ENCODE measurements around the gene ANKRD6. TPM values are rescaled to one million over a fixed set of nuclear protein-coding genes. Genes with fewer than 3 reads are reported as not detected.

ANKRD6 gene
- total RNA-seq, 4 donors from 2014 or later, result 1.6 to 6.8 (median 2.9) TPM

DNA sequence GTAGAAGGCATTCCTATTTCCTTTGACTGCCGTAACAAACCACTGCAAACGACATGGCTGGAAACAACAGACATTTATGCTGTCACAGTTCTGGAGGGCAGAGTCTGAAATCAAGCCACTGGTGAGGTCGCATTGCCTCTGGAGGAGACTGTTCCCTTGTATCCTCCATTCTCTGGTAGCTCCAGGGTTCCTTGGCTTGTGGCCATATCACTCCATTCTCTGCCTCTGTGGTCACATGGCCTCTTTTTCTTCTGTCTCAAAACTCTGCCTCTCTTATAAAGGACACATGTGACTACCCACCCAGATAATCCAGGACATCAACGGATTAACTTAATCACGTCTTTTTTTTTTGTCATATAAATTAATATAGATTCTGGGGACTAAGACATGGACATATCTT is 121.2 kb downstream of the ANKRD6 start:
- no peak for TF ChIP-seq POLR2A (IDR thresholded peaks at IDR 0.05)
- TF ChIP-seq, protein P1, sequence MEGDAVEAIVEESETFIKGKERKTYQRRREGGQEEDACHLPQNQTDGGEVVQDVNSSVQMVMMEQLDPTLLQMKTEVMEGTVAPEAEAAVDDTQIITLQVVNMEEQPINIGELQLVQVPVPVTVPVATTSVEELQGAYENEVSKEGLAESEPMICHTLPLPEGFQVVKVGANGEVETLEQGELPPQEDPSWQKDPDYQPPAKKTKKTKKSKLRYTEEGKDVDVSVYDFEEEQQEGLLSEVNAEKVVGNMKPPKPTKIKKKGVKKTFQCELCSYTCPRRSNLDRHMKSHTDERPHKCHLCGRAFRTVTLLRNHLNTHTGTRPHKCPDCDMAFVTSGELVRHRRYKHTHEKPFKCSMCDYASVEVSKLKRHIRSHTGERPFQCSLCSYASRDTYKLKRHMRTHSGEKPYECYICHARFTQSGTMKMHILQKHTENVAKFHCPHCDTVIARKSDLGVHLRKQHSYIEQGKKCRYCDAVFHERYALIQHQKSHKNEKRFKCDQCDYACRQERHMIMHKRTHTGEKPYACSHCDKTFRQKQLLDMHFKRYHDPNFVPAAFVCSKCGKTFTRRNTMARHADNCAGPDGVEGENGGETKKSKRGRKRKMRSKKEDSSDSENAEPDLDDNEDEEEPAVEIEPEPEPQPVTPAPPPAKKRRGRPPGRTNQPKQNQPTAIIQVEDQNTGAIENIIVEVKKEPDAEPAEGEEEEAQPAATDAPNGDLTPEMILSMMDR (IDR thresholded peaks at IDR 0.05 in 4 of 5, conservative IDR thresholded peaks at IDR 0.05 in 1 of 5), result no peak
- intact Hi-C loops (cut with DNase I; ENCODE audit: low total_unique reads), result no loop called here
- Histone ChIP-seq H3K27ac (no peak overlapping the region), H3K27me3 (no peaks in the 10 kb centered on the region), H3K36me3 (no peaks in the 10 kb centered on the region), H3K4me3 (no peak overlapping the region), H3K9me3 (no peaks in the 10 kb centered on the region), H3K4me1 (peaks cover 0 to 11% of the 10 kb centered on the region in 2 donors)
- in situ Hi-C loops (cut with MboI; ENCODE audit: low sequenced_read_pairs in 4 of 4), result no loop called here
- ATAC-seq, result no peak
- no peak for DNase-seq

DNA sequence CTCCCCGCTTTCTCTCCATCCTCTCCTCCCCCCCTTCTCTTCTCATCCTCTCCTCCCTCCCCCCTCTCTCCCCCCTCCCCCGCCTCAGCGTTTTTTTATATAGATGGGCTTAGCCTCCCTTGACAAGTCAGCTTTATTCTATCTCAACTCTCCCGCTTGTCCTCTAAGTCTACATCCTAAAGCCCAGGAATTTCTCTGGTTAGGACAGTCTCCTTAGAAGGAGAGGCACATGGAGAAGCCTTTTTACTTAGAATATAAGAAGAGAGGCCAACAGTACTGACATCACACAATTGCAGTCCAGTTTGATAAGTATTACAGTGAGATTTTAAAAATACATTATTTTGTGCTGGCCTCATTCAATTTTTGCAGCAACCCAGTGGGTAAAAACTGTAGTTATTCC is 122.1 kb downstream of the ANKRD6 start:
- H3K27me3 ChIP-seq, result no peaks in the 10 kb centered on the region
- H3K27ac ChIP-seq, result no peak overlapping the region
- in situ Hi-C loops (cut with MboI; ENCODE audit: low sequenced_read_pairs in 4 of 4) (no loop called here), intact Hi-C loops (cut with DNase I; ENCODE audit: low total_unique reads) (no loop called here)
- H3K4me3 ChIP-seq, result no peak overlapping the region
- H3K9me3 ChIP-seq, result no peaks in the 10 kb centered on the region
- TF ChIP-seq, protein P1 (IDR thresholded peaks at IDR 0.05 in 4 of 5, conservative IDR thresholded peaks at IDR 0.05 in 1 of 5), result no peak
- no peak for TF ChIP-seq POLR2A (IDR thresholded peaks at IDR 0.05)
- H3K36me3 ChIP-seq, result no peaks in the 10 kb centered on the region
- ATAC-seq (no peak), DNase-seq (no peak)
- peaks cover 0 to 11% of the 10 kb centered on the region in 2 donors for H3K4me1 ChIP-seq

DNA sequence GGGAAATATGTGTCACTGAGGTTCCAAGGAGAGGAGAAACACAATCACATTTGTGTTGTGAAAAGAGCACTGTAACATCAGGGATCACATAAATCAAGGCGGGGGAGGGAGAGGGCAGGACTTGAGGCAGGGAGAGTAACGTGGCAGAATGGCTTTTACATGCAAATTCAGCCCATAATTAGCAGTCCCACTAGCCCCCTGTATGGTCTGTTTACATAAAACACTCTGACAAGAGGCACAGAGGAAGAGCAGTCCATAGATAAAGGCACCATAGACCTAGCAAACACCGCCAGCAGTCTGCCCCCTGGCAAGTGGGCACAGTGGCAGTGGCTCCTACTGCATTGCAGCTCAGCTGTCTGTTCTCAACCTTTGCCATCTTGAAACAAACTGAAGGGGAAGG is 122.9 kb downstream of the ANKRD6 start:
- Histone ChIP-seq H3K4me1 (peaks cover 0 to 11% of the 10 kb centered on the region in 2 donors), H3K27ac (no peak overlapping the region), H3K4me3 (no peak overlapping the region), H3K36me3 (no peaks in the 10 kb centered on the region), H3K27me3 (no peaks in the 10 kb centered on the region), H3K9me3 (no peaks in the 10 kb centered on the region)
- in situ Hi-C loops (cut with MboI; ENCODE audit: low sequenced_read_pairs in 4 of 4) (no loop called here), intact Hi-C loops (cut with DNase I; ENCODE audit: low total_unique reads) (no loop called here)
- TF ChIP-seq, protein P1 (IDR thresholded peaks at IDR 0.05 in 4 of 5, conservative IDR thresholded peaks at IDR 0.05 in 1 of 5), result no peak
- no peak for TF ChIP-seq POLR2A (IDR thresholded peaks at IDR 0.05)
- ATAC-seq (no peak), DNase-seq (no peak)

DNA sequence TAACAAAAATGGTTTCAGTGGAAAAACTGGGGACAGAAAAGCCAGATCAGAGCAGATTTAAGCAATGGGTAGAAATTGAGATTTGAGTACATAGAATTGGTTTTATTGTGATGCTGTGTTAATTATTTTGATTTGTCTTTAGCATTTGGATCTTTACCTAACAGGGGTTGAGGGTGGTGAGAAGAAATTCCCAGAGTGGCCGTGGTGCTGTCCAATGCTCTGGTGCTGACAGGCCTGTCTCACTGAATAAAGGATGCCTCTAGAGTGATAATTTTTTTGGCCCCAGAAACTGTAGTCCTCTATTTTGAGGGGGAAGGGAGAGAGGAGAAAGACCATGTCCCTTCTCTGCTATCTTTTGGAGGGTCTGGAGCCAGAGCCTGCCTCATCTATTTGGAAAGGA is 126.5 kb downstream of the ANKRD6 start:
- Histone ChIP-seq H3K36me3 (no peaks in the 10 kb centered on the region), H3K27ac (no peak overlapping the region), H3K9me3 (no peaks in the 10 kb centered on the region), H3K27me3 (no peaks in the 10 kb centered on the region), H3K4me1 (peaks cover 7 to 16% of the 10 kb centered on the region in 2 donors), H3K4me3 (no peak overlapping the region)
- DNase-seq, result no peak
- intact Hi-C loops (cut with DNase I; ENCODE audit: low total_unique reads) (no loop called here), in situ Hi-C loops (cut with MboI; ENCODE audit: low sequenced_read_pairs in 4 of 4) (no loop called here)
- ATAC-seq, result no peak
- no peak for TF ChIP-seq POLR2A (IDR thresholded peaks at IDR 0.05)
- TF ChIP-seq, protein P1 (IDR thresholded peaks at IDR 0.05 in 4 of 5, conservative IDR thresholded peaks at IDR 0.05 in 1 of 5), result no peak
